HepG2 (cell line): Measurements from ENCODE around the gene SAC3D1. TPM values are rescaled to one million over a fixed set of nuclear protein-coding genes. Genes with fewer than 3 reads are reported as not detected.

Experiments used
- ETV5 ChIP-seq: IDR thresholded peaks from 2 replicates; pipeline ENCODE4 v1.6.1; 2018; ENCODE audit warnings: missing biosample characterization, missing genetic modification reagents, inconsistent platforms, borderline replicate concordance
- GATAD2A ChIP-seq: IDR thresholded peaks from 2 replicates; pipeline ENCODE4 v1.6.1; 2016
- GLI4 ChIP-seq: sonication (generic); formaldehyde crosslinking; IDR thresholded peaks from 2 replicates; pipeline ENCODE4 v1.5.1; 2020; ENCODE audit warnings: missing genetic modification reagents, mild to moderate bottlenecking, moderate library complexity, borderline replicate concordance
- HIC2 ChIP-seq: sonication (generic); formaldehyde crosslinking; IDR thresholded peaks from 2 replicates; pipeline ENCODE4 v1.9.0; 2022; ENCODE audit warnings: low read depth, missing genetic modification reagents
- HNRNPL ChIP-seq: fragments of 200-400 bp; formaldehyde crosslinking; IDR thresholded peaks from 2 replicates; pipeline ENCODE4 v1.6.1; 2017; ENCODE audit warnings: mild to moderate bottlenecking, low read depth, low read length
- KAT8 ChIP-seq: IDR thresholded peaks from 2 replicates; pipeline ENCODE4 v1.6.1; 2016; ENCODE audit warnings: missing genetic modification reagents, missing compliant biosample characterization
- KDM5B ChIP-seq: sonication (generic); formaldehyde crosslinking; IDR thresholded peaks from 2 replicates; pipeline ENCODE4 v1.4.0; 2020; ENCODE audit warnings: missing genetic modification reagents, mild to moderate bottlenecking, borderline replicate concordance
- MBD4 ChIP-seq: IDR thresholded peaks from 2 replicates; pipeline ENCODE4 v1.6.1; 2012; ENCODE audit warnings: low read length, inconsistent platforms, borderline replicate concordance
- MLXIP ChIP-seq: sonication (generic); formaldehyde crosslinking; IDR thresholded peaks from 2 replicates; pipeline ENCODE4 v1.9.0; 2021; ENCODE audit warnings: missing genetic modification reagents, borderline replicate concordance
- NR2C2 ChIP-seq: sonication (generic); formaldehyde crosslinking; IDR thresholded peaks from 2 replicates; pipeline ENCODE4 v1.4.0; 2020; ENCODE audit warnings: missing genetic modification reagents, mild to moderate bottlenecking, moderate library complexity, borderline replicate concordance
- NR2F6 ChIP-seq, 2 experiments: IDR thresholded peaks; 2 replicates each; pipeline ENCODE4 v1.6.1; 2016; ENCODE audit warnings: antibody characterized with exemption in 1 of 2, mild to moderate bottlenecking in 1 of 2
- SAP130 ChIP-seq: IDR thresholded peaks from 2 replicates; pipeline ENCODE4 v1.6.1; 2016; ENCODE audit warnings: low read depth
- SMAD3 ChIP-seq: sonication (generic); formaldehyde crosslinking; IDR thresholded peaks from 2 replicates; pipeline ENCODE4 v1.4.0; 2020; ENCODE audit warnings: missing genetic modification reagents
- TAF1 ChIP-seq: sonication (generic); formaldehyde crosslinking; IDR thresholded peaks from 2 replicates; pipeline ENCODE4 v1.4.0; 2020; ENCODE audit warnings: missing genetic modification reagents
- TAF15 ChIP-seq: fragments of 200-400 bp; formaldehyde crosslinking; IDR thresholded peaks from one replicate; pipeline ENCODE4 v1.6.1; 2018; ENCODE audit warnings: mild to moderate bottlenecking, low read depth, low read length; ENCODE audit not compliant: poor library complexity, severe bottlenecking
- ZFX ChIP-seq: sonication (generic); formaldehyde crosslinking; IDR thresholded peaks from 2 replicates; pipeline ENCODE4 v1.4.0; 2020; ENCODE audit warnings: mild to moderate bottlenecking, low read depth, missing genetic modification reagents, moderate library complexity
- ZGPAT ChIP-seq: IDR thresholded peaks from 2 replicates; pipeline ENCODE4 v1.6.1; 2016; ENCODE audit warnings: mild to moderate bottlenecking
- ZMYM3 ChIP-seq: sonication (generic); formaldehyde crosslinking; IDR thresholded peaks from 2 replicates; pipeline ENCODE4 v1.5.1; 2020; ENCODE audit warnings: mild to moderate bottlenecking, missing genetic modification reagents
- ZNF263 ChIP-seq: sonication (generic); formaldehyde crosslinking; IDR thresholded peaks from 2 replicates; pipeline ENCODE4 v1.4.0; 2020; ENCODE audit warnings: missing genetic modification reagents
- ZNF460 ChIP-seq: sonication (generic); formaldehyde crosslinking; IDR thresholded peaks from 2 replicates; pipeline ENCODE4 v1.5.1; 2020; ENCODE audit warnings: missing genetic modification reagents, mild to moderate bottlenecking, borderline replicate concordance
- ZNF597 ChIP-seq: sonication (generic); formaldehyde crosslinking; IDR thresholded peaks from 2 replicates; pipeline ENCODE4 v1.5.0; 2020; ENCODE audit warnings: missing genetic modification reagents
- ZNF615 ChIP-seq: sonication (generic); formaldehyde crosslinking; IDR thresholded peaks from 2 replicates; pipeline ENCODE4 v1.5.0; 2020; ENCODE audit warnings: mild to moderate bottlenecking, missing genetic modification reagents, borderline replicate concordance
- ZNF660 ChIP-seq: sonication (generic); formaldehyde crosslinking; IDR thresholded peaks from 2 replicates; pipeline ENCODE4 v1.5.1; 2020; ENCODE audit warnings: mild to moderate bottlenecking, low read depth, missing genetic modification reagents, borderline replicate concordance
- ZSCAN31 ChIP-seq: sonication (generic); formaldehyde crosslinking; IDR thresholded peaks from 2 replicates; pipeline ENCODE4 v1.5.0; 2020; ENCODE audit warnings: low read depth, mild to moderate bottlenecking, missing genetic modification reagents
- polyA plus RNA-seq, 8 experiments: library from polyadenylated mRNA; depleted of rRNA in 3 of 8; stranded (reverse) in 7 of 8; unstranded in 1 of 8; fragments of >200 nt; fragmentation: Illumina TruSeq in 4 of 8; extraction: Trizol in 4 of 8; gene quantifications; 2 replicates each; pipeline versions ENCODE4 v1.2.1 to v1.2.3, GENCODE V29; 2011 to 2016; ENCODE audit warnings: low read depth in 4 of 8, missing spikeins in 1 of 8, mixed read lengths in 1 of 8; ENCODE audit not compliant: insufficient read depth in 1 of 8
- total RNA-seq, 5 experiments: library from RNA; depleted of rRNA; stranded (reverse); fragments of >200 nt; fragmentation: Illumina TruSeq; extraction: Trizol; gene quantifications; 2 replicates each; pipeline ENCODE4 v1.2.3, GENCODE V29; 2016; ENCODE audit warnings: low read depth in 1 of 5

SAC3D1 gene
- total and polyA plus RNA-seq, 2 of the 13 experiments (the other 11 are each of a cell fraction or from before 2014, with no cell fraction given), result 7.4 to 36.3 TPM

- TF ChIP-seq MLXIP (no peak), ZSCAN31 (0 out of 2 replicates have a peak, but pooled peaks have one; percentile 21), ZGPAT (no peak; the same call in 1 of the 2 replicates), ZNF263 (CRISPR knock-in tag) (peak; percentile 37; the same call in 1 of the 2 replicates), KDM5B (no peak), TAF15 (no peak), ETV5 (CRISPR knock-in tag) (0 out of 2 replicates have a peak, but pooled peaks have one; percentile 7), KAT8 (CRISPR knock-in tag) (0 out of 2 replicates have a peak, but pooled peaks have one; percentile 19), NR2C2 (CRISPR knock-in tag) (0 out of 2 replicates have a peak, but pooled peaks have one; percentile 27), GLI4 (CRISPR knock-in tag) (0 out of 2 replicates have a peak, but pooled peaks have one; percentile 19), GATAD2A (CRISPR knock-in tag) (peak; percentile 19; the same call in 1 of the 2 replicates), ZNF615 (CRISPR knock-in tag) (no peak), ZNF660 (no peak), HIC2 (CRISPR knock-in tag) (no peak), TAF1 (CRISPR knock-in tag) (peak; percentile 46; the same call in 1 of the 2 replicates), MBD4 (no peak), ZNF460 (no peak), ZMYM3 (no peak), HNRNPL (no peak), SAP130 (CRISPR knock-in tag) (peak; percentile 39; the same call in 1 of the 2 replicates), SMAD3 (CRISPR knock-in tag) (no peak), ZFX (CRISPR knock-in tag) (peak; percentile 61), NR2F6 (IDR thresholded peaks at IDR 0.05) (no peak), NR2F6 (CRISPR knock-in tag; IDR thresholded peaks at IDR 0.05) (no peak), ZNF597 (CRISPR knock-in tag) (no peak)
Observed at GRCh38 chr11:65066315-65066714, 25.3 kb downstream of the SAC3D1 start (continued).
